Cortex of kidney (tissue), 1 donor: ENCODE results near the gene OR2W3.

Source experiments
- DNase-seq: peaks from one replicate; lab custom pipeline; 2025; lab: John Stamatoyannopoulos, UW

Gene OR2W3

DNA sequence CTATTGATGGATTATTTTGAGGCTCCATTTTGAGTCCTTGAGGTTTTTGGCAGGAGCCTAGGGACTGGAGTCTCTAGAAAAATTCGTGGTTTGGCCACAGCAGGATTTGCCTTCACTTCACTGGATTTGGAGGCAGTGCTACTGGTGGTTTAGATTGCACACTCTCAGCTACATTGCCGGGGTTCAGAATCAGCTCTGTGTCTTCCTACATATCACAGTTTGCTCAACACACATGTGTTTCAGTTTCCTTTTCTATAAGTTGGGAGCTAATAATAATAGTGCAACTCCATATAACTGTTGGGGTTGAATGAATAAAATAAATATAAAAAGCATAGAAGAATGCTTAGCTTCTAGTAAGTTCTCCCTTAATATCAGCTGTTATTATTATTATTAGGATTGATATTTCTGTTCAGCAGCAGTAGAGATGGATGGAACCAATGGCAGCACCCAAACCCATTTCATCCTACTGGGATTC is at the start of gene OR2W3:
TSS of gene OR2W3 (plus strand) at position 425 of the 475 bp plus-strand sequence. CDS start at position 425, 0 bp downstream.
- no peak for DNase-seq

DNA sequence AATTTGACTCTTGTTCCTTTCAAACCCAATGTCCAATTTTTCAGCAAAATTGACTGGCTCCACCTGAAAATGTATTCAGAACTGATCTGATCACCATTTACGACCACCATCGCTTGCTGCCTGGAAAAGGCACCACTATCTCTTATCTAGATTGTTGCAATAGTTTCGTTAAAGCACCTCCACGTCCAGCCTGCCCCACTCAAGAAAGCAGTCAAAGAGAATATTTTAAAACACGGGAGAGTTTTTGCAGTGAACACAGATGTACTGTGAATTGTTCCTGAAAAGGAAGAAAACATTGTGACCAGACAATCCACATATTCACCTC is 49.7 kb upstream of the OR2W3 start:
- no peak for DNase-seq

DNA sequence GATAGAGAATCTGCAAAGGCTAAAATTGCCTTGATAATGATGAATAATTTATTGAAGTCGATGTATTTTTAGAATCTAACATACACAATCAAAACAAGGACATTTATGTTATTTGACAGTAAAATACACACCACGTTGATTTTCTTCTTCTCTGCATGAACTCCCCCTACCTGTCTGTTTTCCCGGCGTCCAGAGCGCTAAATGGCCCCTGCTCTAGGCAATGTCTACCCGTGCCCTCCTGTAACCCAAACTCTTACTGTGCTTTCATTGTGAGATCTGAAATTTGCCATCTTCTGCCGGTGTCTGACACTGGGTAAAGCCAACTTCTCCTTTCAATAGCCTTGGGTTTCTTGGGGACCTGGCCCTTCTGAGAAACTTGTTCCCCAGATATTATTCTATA is 47.0 kb upstream of the OR2W3 start:
- no peak for DNase-seq

DNA sequence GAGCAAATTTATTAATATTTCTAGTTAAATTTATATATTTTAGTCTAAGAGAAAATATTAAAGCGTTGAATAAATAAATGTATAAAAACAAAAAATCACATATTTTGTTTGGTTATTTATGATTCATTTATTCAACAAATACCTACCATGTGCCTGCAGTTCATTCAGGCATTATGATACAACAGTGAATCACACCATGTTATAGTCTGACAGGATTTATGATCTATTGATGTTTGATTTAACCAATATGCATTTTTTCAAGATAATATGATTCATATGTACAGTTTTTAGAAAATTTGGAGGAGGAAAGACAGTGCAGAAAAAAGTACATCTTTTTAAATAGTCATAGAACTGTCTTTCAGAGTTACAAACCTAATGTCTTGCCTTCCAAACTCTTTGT is 45.8 kb upstream of the OR2W3 start:
- DNase-seq: no peak

DNA sequence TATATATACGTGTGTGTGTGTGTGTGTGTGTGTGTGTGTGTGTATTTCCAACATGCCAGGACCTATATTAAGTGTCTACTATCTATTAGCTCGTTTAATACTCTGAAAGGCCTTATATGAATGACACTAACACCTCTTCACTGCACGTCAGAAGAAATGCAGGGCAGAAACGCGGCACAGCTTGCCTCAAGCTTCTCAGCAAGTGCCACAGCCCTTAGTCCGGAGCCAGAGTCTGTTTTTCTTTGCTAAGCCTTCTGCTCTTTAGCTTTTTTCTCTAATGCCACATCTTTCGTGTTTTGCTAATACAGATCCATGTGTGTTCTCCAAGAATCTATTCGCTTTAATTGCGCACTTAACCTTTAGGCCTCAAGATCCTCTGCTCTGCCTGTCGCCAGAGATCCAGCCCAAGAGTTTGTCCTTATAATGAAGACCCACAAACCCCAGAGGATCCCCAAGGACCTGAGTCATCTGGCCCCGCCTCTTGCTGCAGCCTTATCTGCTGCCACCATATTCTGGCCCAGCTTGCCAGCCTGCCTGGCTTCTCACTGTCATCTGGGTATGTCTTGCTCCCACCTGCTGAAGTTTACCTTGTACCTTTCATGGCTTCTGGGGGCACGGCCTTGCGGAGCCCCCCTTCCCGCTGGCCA is 40.4 kb upstream of the OR2W3 start:
- no peak for DNase-seq

- DNase-seq: no peak
Measured at GRCh38 chr1:247855911-247856310, 39.5 kb upstream of the OR2W3 start.

DNA sequence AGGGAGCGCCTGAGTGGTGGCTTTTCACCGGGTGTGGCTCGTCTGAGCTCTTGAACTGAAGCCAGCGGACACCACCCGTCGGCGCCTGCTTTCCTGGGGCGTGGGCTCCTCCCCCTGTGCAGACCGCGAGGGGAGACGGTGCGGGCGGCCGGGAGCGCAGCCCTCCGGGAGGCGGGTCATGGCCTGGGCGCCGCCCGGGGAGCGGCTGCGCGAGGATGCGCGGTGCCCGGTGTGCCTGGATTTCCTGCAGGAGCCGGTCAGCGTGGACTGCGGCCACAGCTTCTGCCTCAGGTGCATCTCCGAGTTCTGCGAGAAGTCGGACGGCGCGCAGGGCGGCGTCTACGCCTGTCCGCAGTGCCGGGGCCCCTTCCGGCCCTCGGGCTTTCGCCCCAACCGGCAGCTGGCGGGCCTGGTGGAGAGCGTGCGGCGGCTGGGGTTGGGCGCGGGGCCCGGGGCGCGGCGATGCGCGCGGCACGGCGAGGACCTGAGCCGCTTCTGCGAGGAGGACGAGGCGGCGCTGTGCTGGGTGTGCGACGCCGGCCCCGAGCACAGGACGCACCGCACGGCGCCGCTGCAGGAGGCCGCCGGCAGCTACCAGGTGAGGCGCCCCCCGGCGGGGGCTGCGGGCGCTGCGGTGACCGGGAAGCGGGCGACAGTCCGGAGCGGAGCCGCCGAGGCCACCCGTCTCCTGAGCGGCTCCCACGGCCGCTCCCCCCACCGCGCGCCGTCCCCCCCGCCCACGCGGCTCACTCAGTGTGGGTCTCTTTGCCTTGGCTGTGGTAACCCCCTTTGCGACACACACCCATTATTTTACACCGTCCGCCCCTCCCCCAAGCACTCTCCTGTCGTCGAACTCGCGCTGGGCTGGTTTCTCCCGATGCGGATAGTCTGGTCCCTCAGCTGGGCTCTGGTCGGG is 38.1 kb upstream of the OR2W3 start, which contains the start of gene TRIM58:
TSS of gene TRIM58 (plus strand) at position 119 of the 916 bp plus-strand sequence. CDS start at position 179, 60 bp downstream.
- DNase-seq: no peak

DNA sequence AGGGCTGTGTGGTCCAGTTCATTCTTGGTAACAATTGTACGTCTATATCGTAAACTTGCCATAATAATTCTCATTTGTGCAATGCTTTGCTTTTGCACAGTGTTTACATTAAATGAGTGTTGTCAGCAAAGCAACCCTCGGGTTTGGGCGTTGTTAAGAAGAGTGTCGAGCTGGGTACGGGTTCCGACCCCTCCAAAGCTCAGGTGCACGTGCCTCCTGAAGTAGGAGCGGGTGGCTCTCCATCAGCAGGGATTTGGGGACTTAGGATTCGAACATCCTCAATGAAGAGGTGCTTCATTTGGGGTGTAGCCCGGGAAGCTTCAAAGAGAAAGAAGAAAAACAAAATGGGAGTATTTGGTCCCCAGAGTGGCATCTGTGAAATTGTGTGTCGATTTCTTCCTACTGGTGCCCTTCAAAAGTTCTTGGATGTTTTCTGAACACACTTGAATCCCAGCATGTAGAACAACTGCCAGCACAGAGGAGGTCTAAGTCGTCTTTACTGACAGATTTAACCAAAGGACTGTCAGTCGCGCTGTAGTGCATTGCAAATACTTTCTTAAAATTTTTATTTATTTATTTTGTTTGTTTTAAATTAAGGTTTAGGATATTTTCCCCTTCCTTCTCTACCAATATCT is 37.3 kb upstream of the OR2W3 start:
- no peak for DNase-seq

- no peak for DNase-seq
Measured at GRCh38 chr1:247862756-247863155, 32.6 kb upstream of the OR2W3 start.

DNA sequence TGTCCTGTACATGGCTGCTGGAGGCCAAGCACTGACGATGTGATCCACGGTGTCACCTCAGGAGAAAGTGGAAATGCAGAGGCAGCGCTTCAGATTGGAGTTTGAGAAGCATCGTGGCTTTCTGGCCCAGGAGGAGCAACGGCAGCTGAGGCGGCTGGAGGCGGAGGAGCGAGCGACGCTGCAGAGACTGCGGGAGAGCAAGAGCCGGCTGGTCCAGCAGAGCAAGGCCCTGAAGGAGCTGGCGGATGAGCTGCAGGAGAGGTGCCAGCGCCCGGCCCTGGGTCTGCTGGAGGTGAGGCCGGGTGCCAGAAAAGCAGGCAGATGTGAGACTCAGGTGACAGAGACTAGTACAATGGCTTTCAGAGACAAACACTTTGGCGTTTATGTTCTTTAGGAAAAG is 30.7 kb upstream of the OR2W3 start:
- no peak for DNase-seq

DNA sequence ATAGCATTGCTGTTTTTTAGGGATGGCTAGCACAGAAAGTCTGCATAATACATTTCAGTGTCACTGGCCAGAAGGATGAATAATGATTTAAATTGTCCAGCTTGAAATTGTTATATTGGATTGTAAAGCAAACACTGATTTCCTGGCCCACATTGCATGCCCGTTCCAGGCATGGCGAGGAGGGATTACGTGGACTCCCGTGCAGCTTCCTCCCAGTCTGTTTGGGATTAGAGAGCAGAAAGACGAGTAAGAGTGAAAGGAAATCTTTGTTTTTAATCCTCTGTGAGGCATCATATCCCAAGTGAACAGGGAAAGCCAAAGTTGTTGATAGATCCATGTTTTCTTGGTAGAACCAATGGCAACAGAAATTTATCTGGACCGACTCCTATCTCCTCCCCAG is 30.0 kb upstream of the OR2W3 start:
- no peak for DNase-seq

DNA sequence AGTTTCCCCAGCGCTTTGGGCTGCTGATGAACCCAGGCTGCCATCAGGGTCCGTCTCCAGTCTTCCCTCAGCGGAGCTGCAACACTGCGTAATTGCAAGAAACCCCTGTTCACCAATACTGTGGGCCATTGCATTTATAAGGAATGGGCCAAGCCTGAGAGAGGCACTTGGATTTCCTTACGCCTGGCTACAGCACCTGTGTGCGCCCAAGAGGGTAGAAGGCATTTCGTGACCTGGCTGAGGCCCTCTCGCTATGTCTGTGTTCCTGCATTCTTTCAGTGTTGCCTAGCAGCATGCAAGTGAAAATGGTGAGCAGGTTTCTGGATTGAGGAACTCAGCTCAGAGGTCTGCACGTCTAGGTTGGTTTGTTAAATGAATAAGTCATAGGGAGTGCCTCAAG is 12.0 kb upstream of the OR2W3 start:
- no peak for DNase-seq

DNA sequence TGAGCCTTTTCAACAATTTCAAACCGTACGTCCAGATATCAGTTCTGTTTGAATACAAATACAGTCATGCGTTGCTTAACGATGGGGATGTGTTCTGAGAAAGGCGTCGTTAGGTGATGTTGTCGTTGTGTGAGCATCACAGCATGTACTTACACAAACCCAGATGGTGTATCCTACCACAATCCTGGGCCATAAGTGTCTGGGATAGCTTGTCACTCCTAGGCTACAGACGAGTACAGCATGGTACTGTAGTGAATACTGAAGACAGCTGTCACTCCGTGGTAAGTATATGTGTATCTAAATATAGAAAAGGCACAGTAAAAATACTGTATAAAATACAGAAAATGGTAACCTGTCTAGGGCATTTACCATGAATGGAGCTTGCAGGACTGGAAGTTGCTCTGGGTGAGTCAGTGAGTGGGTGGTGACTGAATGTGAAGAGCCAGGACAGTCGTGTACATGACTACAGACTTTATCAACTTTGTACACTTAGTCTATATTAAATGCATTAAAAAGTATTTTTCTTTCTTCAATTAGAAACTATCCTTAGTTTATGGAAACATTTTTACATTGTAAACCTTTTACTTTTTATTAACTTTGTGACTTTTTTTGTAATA is 10.5 kb upstream of the OR2W3 start:
- no peak for DNase-seq

GRCh38 chr1:247895976-247896375 is 589 bp downstream of the OR2W3 start:
- no peak for DNase-seq

DNA sequence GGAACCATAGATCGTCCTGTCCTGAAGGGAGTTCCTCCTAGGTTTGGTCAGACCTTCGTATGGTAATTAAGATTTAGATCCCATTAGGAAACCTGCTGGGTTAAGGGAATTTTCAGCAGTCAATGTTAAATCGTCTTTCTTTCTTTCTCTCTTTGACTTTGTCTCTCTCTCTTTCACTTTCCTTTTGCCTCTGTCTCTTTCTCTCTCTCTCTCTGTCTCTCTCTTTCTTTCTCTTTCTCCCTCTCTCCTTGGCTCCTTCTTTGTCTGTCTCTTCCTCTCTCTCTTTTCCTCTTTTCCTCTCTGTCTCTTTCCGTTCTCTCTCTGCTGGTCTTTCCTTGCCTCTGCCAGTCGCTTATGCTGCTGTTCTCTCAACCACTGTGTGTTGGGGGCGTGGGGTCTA is 8.7 kb downstream of the OR2W3 start:
- no peak for DNase-seq

GRCh38 chr1:247905181-247905580 is 9.8 kb downstream of the OR2W3 start:
- no peak for DNase-seq

GRCh38 chr1:247905910-247906503 is 10.6 kb downstream of the OR2W3 start:
- no peak for DNase-seq

DNA sequence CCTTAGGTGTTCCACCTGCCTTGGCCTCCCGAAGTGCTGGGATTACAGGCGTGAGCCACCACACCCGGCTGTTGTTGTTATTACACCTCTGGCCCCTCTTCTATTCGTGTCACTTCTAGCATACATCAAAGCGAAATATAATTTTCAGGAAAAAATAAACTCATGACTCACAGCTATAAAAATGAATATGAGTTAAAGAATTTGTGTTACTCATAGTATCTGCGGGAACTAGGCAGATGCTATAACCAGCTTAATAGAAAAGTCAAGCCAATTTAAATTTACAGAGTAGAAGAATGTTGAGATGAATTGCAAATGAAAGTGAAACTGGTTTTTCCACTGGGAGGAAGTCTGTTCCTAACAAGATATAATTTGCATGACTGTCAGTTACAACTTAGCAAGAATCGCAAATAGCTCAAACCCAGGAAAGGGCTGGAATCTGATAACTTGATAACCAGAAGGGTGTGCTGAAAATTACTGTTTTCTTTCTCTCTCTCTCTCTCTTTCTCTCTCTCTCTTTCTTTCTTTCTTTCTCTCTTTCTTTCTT is 11.2 kb downstream of the OR2W3 start:
- no peak for DNase-seq

- DNase-seq: no peak
Measured at GRCh38 chr1:247908766-247909165, 13.4 kb downstream of the OR2W3 start.

DNA sequence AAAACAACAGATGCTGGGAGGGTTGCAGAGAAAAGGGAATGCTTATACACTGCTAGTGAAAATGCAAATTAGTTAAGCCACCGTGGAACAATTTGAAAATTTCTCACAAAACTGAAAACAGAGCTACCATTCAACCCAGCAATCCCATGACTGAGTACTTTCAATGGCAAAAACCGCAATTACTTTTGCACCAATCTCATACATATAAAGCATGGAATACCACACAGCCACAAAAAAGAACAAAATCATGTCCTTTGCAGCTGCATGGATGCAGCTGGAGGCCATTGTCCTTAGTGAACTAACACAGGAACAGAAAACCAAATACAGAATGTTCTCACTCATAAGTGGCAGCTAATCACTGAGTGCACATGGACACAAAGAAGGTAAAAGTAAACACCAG is 18.4 kb downstream of the OR2W3 start:
- no peak for DNase-seq

DNA sequence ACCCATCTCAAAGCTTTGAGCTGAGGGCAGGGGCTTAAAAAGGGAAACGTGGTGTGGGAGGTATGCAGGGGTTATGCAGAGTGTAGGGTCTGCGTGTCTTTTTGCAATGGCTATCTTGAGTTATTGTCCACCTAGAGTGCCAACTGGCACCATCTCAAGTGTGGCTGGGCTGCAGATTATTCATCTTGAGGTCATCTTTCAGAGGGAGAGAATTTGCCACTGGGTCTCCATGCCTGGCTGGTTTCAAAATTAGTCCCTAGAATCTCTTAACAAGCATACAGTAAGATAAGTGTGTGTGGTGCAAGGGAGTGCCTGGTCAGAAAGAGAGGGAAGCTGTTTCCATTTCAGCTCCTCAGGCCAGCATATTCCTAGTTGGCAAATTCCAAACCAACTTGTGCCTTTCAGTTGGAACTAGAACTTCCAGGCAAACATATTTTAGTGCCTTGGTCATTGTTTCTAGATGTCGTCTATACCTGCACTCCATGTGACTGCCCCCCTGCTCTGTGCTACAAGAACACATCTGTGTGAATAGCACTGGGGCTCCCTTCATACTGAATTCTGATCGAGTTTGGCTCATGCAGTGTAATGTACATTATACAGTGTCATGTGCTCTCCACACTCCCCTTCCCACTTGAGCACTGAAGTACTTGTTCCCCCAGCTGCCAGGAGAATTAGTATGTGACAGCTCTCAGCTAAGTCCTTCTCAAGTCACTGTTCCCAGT is 19.7 kb downstream of the OR2W3 start:
- DNase-seq: no peak
